NCI-H1436 treated with DMSO at 0.1 percent for 48 hours (cell line): ENCODE data around the gene ETV4.

Experiments used
- DNase-seq: peaks from one replicate; lab custom pipeline; 2025; lab: John Stamatoyannopoulos, UW

Gene ETV4

DNA sequence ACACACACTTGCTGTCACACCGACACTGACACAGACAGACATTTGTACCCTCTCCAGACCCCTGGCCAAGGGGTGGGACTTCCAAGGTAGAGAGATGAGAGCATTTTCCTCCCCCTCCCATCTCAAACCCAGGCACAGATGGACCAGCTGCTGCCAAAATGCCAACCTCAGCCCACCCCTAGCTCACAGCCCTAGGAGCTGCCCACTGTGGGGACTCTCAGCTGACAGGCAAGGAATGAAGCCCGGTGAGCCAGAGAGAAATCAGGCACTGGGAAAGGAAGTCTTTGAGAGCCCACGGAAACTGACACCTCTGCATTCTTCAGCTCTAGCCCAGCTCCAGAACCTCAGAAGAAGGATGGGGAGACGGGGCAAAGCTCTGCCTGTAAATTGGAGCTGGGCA is 2.8 kb downstream of the ETV4 start:
- no peak for DNase-seq

GRCh38 chr17:43542859-43543258 is 3.3 kb downstream of the ETV4 start:
- DNase-seq = no peak

DNA sequence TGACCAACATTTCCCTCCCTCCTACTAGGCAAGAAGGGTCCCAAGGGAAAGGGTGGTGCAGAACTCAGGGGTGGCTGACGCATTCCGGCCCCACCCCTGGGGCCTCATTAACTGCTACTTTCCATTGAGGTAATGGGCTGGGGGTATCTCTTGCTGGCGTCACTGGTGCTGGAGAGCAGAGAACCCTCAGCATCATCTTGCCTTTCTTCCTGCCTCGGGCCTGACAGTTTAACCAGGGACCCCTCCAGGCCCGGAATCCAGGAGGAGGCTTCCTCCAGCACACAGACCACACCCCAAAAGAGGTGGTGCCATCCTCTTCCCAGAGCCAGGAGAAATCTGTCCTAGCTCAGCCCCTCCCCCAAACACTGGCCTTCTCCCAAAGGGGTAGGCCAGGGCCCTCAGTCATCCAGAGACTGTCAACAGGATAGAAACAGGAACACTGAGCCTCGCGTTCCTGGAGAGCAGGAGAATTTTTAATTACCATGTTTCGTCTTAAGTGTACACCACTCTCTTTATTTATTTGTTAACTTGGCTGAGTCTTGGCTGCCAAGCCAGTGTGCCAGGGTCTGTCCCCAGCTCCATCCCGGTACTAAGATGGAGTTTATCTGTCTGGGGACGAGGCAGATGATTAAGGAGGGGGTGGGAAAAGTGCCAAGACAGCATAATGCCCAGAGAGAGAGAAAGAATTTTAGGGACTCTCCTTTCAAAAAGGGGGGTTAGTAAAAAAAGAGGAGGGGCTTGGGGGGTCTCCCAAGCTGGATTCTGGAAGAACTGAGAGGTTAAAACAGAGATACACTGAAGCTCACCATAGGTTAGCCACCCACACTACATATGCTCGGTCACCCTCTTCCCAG is 5.1 kb downstream of the ETV4 start:
- no peak for DNase-seq

GRCh38 chr17:43536236-43536992 is 9.7 kb downstream of the ETV4 start:
- no peak for DNase-seq

DNA sequence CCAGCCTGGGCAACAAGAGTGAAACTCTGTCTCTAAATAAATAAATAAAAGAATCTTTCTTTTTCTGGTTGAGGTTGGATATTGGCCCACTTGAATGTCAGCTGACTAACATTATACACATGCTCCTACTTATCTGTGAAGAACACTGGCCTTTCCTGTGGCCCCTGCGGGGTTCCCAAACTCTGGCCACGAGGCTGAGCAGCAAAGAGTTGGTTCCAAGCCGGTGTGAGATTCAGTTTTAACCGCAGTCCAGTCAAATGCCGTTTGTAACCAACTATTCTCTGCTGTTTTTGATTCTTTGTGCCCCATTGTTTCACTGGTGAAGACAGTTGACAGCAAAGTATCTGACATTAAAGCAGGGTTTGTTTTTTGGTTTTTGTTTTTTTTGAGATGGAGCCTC is 11.2 kb downstream of the ETV4 start:
- no peak for DNase-seq

- no peak for DNase-seq
Observed at GRCh38 chr17:43533699-43534098, 12.4 kb downstream of the ETV4 start.

- no peak for DNase-seq
Observed at GRCh38 chr17:43532581-43532980, 13.6 kb downstream of the ETV4 start.

- DNase-seq = no peak
Observed at GRCh38 chr17:43531955-43532354, 14.2 kb downstream of the ETV4 start.

DNA sequence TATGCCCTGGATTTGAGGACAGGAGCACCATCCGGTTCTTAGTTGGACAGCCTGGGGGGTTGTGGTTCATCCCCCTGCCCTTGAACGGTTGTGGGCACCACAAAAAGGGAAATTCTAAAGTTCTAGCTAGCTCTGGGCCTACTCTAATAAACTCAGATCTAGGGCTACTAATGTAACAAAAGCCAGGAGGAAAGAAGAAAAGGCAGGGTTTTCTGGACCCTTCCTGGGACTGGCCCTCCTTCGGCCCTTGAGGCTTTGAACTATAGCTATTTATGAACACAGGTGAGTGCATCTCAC is 15.1 kb downstream of the ETV4 start:
- no peak for DNase-seq

DNA sequence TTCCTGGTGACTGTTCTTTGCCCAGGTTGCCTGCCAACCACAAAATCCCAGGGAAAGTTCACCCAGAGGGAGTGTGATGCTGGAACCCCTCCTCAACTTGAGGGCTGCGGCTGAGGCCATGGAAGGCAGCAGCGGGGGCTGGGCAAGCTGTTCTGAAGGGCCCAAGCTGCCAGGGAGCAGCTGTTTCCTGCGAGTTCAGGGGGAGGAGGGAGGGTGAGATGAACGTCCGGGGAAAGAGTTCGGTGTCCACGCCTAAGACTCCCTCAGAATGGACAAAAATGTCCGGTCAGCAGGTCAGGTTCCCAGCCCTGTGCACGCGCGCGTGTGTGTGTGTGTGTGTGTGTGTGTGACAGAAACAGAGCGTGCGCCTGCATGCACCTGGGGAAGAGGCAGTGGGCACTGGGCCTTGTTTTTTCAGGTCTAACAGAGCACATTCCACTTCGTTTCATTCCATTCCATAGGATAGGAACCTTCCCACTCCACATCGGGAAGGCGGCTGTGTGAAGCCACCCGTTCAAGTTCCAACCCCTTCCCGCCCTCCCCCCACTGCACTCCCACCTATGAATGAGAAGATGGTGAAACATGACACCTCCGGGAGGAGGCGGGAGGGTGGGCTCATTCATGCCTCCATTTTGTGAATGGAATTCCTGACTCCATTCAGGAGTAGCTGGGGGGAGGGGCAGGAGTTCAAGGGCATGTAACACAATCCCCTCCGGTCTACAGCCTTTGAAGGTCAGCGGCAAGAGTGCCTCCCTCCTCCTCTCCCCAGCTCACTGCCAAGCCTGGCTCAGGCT is 15.7 kb downstream of the ETV4 start:
- DNase-seq = no peak

GRCh38 chr17:43529947-43530287 is 16.2 kb downstream of the ETV4 start:
- no peak for DNase-seq

- no peak for DNase-seq
Observed at GRCh38 chr17:43528988-43529814, 16.9 kb downstream of the ETV4 start.

- DNase-seq = no peak
Observed at GRCh38 chr17:43528319-43528987, 17.7 kb downstream of the ETV4 start.

- DNase-seq = no peak
Observed at GRCh38 chr17:43526886-43527648, 19.1 kb downstream of the ETV4 start.

- DNase-seq = no peak
Observed at GRCh38 chr17:43524945-43525575, 21.1 kb downstream of the ETV4 start.

GRCh38 chr17:43521389-43521788 is 24.8 kb downstream of the ETV4 start:
- DNase-seq = no peak

GRCh38 chr17:43517615-43518386 is 28.3 kb downstream of the ETV4 start:
- DNase-seq = no peak

GRCh38 chr17:43517161-43517560 is 29.0 kb downstream of the ETV4 start:
- DNase-seq = no peak

- DNase-seq = no peak
Observed at GRCh38 chr17:43515656-43516055, 30.5 kb downstream of the ETV4 start.
